ENCODE measurements around the gene CLCN2. TPM values are rescaled to one million over a fixed set of nuclear protein-coding genes. Genes with fewer than 3 reads are reported as not detected.

The CLCN2 gene
- total RNA-seq, 1 donor from 2014 or later = 9.0 TPM

GRCh38 chr3:184315543-184315867 lies 45.9 kb downstream of the CLCN2 start:
- Histone ChIP-seq H3K4me2 (ENCODE audit: low read length) (peak overlapping the region; percentile 98), H3K79me2 (ENCODE audit: insufficient read depth, low read length) (peaks cover 58% of the 10 kb centered on the region), H3K9me3 (ENCODE audit: insufficient read depth, low read depth, low read length) (no peaks in the 10 kb centered on the region), H3K27ac (ENCODE audit: low read depth, low read length) (peak overlapping the region; percentile 84), H4K20me1 (ENCODE audit: insufficient read depth, low read length) (peaks cover 53% of the 10 kb centered on the region), H3K4me3 (ENCODE audit: insufficient read depth, low read depth, low read length) (peak overlapping the region; percentile 97), H3K27me3 (ENCODE audit: insufficient read depth, low read length) (no peaks in the 10 kb centered on the region), H3K36me3 (ENCODE audit: insufficient read depth, low read length) (peaks cover 11% of the 10 kb centered on the region), H3K9ac (ENCODE audit: low read length) (peak overlapping the region; percentile 99), H3K4me1 (ENCODE audit: insufficient read depth, low read length) (peaks cover 31% of the 10 kb centered on the region), H2AFZ (ENCODE audit: low read depth, low read length) (no peak overlapping the region)
- Mint-ChIP-seq H3K4me1 (ENCODE audit: low read depth, unreplicated experiment) (peaks cover 25% of the 10 kb centered on the region), H3K27me3 (ENCODE audit: low read depth, unreplicated experiment) (no peaks in the 10 kb centered on the region), H3K4me3 (ENCODE audit: unreplicated experiment) (peak overlapping the region; percentile 91), H3K9me3 (ENCODE audit: unreplicated experiment) (no peaks in the 10 kb centered on the region), H3K27ac (ENCODE audit: unreplicated experiment) (peak overlapping the region; percentile 91), H3K36me3 (ENCODE audit: low read depth, unreplicated experiment) (peaks cover 6% of the 10 kb centered on the region)
- no peak for TF ChIP-seq CTCF (IDR thresholded peaks at IDR 0.05; ENCODE audit: insufficient read depth, low read depth, low read length)
- TF ChIP-seq EZH2 (IDR thresholded peaks at IDR 0.05; ENCODE audit: insufficient read depth, low read length) = no peak
- DNase-seq (ENCODE audit: low read depth) = no peak
- FAIRE-seq = no peak

- DNase-seq (ENCODE audit: low read depth) = peak; percentile 60
- Histone ChIP-seq H3K27ac (ENCODE audit: low read depth, low read length) (peak overlapping the region; percentile 84), H3K27me3 (ENCODE audit: insufficient read depth, low read length) (no peaks in the 10 kb centered on the region), H3K4me1 (ENCODE audit: insufficient read depth, low read length) (peaks cover 26% of the 10 kb centered on the region), H4K20me1 (ENCODE audit: insufficient read depth, low read length) (peaks cover 48% of the 10 kb centered on the region), H3K4me3 (ENCODE audit: insufficient read depth, low read depth, low read length) (peak overlapping the region; percentile 97), H3K9ac (ENCODE audit: low read length) (peak overlapping the region; percentile 99), H2AFZ (ENCODE audit: low read depth, low read length) (no peak overlapping the region), H3K36me3 (ENCODE audit: insufficient read depth, low read length) (peaks cover 10% of the 10 kb centered on the region), H3K9me3 (ENCODE audit: insufficient read depth, low read depth, low read length) (no peaks in the 10 kb centered on the region), H3K4me2 (ENCODE audit: low read length) (peak overlapping the region; percentile 98), H3K79me2 (ENCODE audit: insufficient read depth, low read length) (peaks cover 53% of the 10 kb centered on the region)
- Mint-ChIP-seq H3K4me1 (ENCODE audit: low read depth, unreplicated experiment) (peaks cover 25% of the 10 kb centered on the region), H3K27me3 (ENCODE audit: low read depth, unreplicated experiment) (no peaks in the 10 kb centered on the region), H3K4me3 (ENCODE audit: unreplicated experiment) (peak overlapping the region; percentile 91), H3K9me3 (ENCODE audit: unreplicated experiment) (no peaks in the 10 kb centered on the region), H3K36me3 (ENCODE audit: low read depth, unreplicated experiment) (peaks cover 7% of the 10 kb centered on the region), H3K27ac (ENCODE audit: unreplicated experiment) (peak overlapping the region; percentile 91)
- no peak for FAIRE-seq
- TF ChIP-seq EZH2 (IDR thresholded peaks at IDR 0.05; ENCODE audit: insufficient read depth, low read length) (no peak), CTCF (IDR thresholded peaks at IDR 0.05; ENCODE audit: insufficient read depth, low read depth, low read length) (no peak)
Measured at GRCh38 chr3:184314700-184315542, 46.5 kb downstream of the CLCN2 start.

- Histone ChIP-seq H3K9ac (ENCODE audit: low read length) (peak within 1 kb of the TSS; percentile 99), H2AFZ (ENCODE audit: low read depth, low read length) (peak within 1 kb of the TSS; percentile 49), H3K27me3 (ENCODE audit: insufficient read depth, low read length) (no peaks in the 10 kb centered on the region), H4K20me1 (ENCODE audit: insufficient read depth, low read length) (peaks cover 42% of the 10 kb centered on the region), H3K4me1 (ENCODE audit: insufficient read depth, low read length) (peaks cover 21% of the 10 kb centered on the region), H3K36me3 (ENCODE audit: insufficient read depth, low read length) (peaks cover 12% of the 10 kb centered on the region), H3K9me3 (ENCODE audit: insufficient read depth, low read depth, low read length) (no peaks in the 10 kb centered on the region), H3K4me2 (ENCODE audit: low read length) (peak within 1 kb of the TSS; percentile 98), H3K79me2 (ENCODE audit: insufficient read depth, low read length) (peaks cover 47% of the 10 kb centered on the region), H3K27ac (ENCODE audit: low read depth, low read length) (peak within 1 kb of the TSS; percentile 84), H3K4me3 (ENCODE audit: insufficient read depth, low read depth, low read length) (peak within 1 kb of the TSS; percentile 97)
- no peak for FAIRE-seq
- H3K27me3 Mint-ChIP-seq (ENCODE audit: low read depth, unreplicated experiment) = no peaks in the 10 kb centered on the region
- peaks cover 21% of the 10 kb centered on the region for H3K4me1 Mint-ChIP-seq (ENCODE audit: low read depth, unreplicated experiment)
- peak within 1 kb of the TSS; percentile 91 for H3K4me3 Mint-ChIP-seq (ENCODE audit: unreplicated experiment)
- DNase-seq (ENCODE audit: low read depth) = peak; percentile 86
- no peak for TF ChIP-seq CTCF (IDR thresholded peaks at IDR 0.05; ENCODE audit: insufficient read depth, low read depth, low read length)
- no peak for TF ChIP-seq EZH2 (IDR thresholded peaks at IDR 0.05; ENCODE audit: insufficient read depth, low read length)
- H3K27ac Mint-ChIP-seq (ENCODE audit: unreplicated experiment) = peak within 1 kb of the TSS; percentile 91
- H3K9me3 Mint-ChIP-seq (ENCODE audit: unreplicated experiment) = no peaks in the 10 kb centered on the region
- peaks cover 5% of the 10 kb centered on the region for H3K36me3 Mint-ChIP-seq (ENCODE audit: low read depth, unreplicated experiment)
Measured at GRCh38 chr3:184314363-184314699, 47.1 kb downstream of the CLCN2 start, which contains the start of gene EIF4G1. TSS of gene EIF4G1 (plus strand) at chr3:184314606. CDS start at chr3:184315797, 1,191 bp downstream.

Data from astrocyte (in vitro differentiated cells and primary cell).